WERI-Rb-1 (cell line): ENCODE results near the gene IGDCC3.
A peak's percentile ranks its signal among the peaks of the same experiment; 100 is the strongest.

Experiments used
- DNase-seq: peaks from one replicate; pipeline ENCODE4 v3.0.0-alpha.2; 2020
- H3K27ac ChIP-seq: fragments of 250-450 bp; sonication (Bioruptor Pico); 2 replicates; pipeline ENCODE4 v1.5.1; 2020; ENCODE audit warnings: mild to moderate bottlenecking, moderate library complexity
- H3K27me3 ChIP-seq: fragments of 250-450 bp; sonication (Bioruptor Pico); 2 replicates; pipeline ENCODE4 v1.5.1; 2021; ENCODE audit warnings: mild to moderate bottlenecking, low read depth, moderate library complexity; ENCODE audit not compliant: insufficient read depth, severe bottlenecking
- H3K36me3 ChIP-seq: fragments of 250-450 bp; sonication (Bioruptor Pico); 2 replicates; pipeline ENCODE4 v1.5.1; 2020; ENCODE audit warnings: mild to moderate bottlenecking, moderate library complexity
- H3K4me3 ChIP-seq: 2 replicates; pipeline ENCODE4 v1.5.1; 2011; ENCODE audit warnings: low read depth, mild to moderate bottlenecking, control low read depth, low read length
- H3K9me3 ChIP-seq: fragments of 250-450 bp; sonication (Bioruptor Pico); 2 replicates; pipeline ENCODE4 v1.5.1; 2021; ENCODE audit warnings: mild to moderate bottlenecking, moderate library complexity; ENCODE audit not compliant: severe bottlenecking
- TF ChIP-seq, protein P1 (sequence below): IDR thresholded peaks from 2 replicates; pipeline ENCODE4 v1.5.1; 2011; ENCODE audit warnings: low read depth, mild to moderate bottlenecking, control low read depth, inconsistent platforms, low read length

IGDCC3 gene

DNA sequence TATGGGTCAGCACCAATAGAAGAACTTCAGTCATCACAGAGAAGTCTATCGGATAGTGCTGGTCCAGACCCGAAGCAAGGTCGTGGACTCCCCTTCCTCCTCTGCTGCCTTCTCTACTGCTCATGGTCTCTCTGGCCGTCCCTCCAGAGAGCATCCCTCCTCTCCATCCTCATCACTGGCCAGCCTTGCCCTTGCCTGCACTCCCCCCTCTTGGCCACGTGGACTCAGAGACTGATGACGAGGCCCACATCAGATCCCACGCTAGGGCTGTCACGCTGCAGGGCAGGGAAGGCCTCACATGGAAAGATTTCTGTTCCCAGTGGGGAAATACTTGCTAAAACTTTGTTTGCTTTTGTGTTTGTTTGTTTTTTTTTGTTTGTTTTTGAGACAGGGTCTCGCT lies 35.3 kb downstream of the IGDCC3 start:
- no peaks in the 10 kb centered on the region for H3K9me3 ChIP-seq
- no peaks in the 10 kb centered on the region for H3K36me3 ChIP-seq
- H3K27ac ChIP-seq, result no peak overlapping the region
- TF ChIP-seq, protein P1, sequence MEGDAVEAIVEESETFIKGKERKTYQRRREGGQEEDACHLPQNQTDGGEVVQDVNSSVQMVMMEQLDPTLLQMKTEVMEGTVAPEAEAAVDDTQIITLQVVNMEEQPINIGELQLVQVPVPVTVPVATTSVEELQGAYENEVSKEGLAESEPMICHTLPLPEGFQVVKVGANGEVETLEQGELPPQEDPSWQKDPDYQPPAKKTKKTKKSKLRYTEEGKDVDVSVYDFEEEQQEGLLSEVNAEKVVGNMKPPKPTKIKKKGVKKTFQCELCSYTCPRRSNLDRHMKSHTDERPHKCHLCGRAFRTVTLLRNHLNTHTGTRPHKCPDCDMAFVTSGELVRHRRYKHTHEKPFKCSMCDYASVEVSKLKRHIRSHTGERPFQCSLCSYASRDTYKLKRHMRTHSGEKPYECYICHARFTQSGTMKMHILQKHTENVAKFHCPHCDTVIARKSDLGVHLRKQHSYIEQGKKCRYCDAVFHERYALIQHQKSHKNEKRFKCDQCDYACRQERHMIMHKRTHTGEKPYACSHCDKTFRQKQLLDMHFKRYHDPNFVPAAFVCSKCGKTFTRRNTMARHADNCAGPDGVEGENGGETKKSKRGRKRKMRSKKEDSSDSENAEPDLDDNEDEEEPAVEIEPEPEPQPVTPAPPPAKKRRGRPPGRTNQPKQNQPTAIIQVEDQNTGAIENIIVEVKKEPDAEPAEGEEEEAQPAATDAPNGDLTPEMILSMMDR, result no peak
- no peak overlapping the region for H3K4me3 ChIP-seq
- no peaks in the 10 kb centered on the region for H3K27me3 ChIP-seq
- DNase-seq, result no peak

DNA sequence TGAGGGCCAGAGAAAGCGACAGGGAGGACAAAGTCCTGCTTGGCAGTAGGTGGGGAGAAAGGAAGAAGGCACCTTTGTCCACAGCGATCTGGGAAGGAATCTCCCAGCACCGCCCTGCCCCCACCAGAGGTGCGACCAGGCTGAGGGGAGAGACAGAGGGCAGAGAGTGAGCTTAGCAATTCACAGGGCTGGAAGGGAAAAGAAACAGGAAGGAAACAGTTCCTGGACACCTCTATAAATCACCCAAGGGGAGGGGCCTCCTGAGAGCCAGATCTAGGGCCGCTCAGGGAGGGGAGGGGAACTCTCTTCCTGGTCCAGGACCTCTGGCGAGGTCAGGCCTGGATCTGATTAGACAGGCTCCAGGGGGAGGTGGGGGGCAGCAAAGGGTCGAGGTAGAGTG lies 37.9 kb downstream of the IGDCC3 start:
- peak; percentile 63 for DNase-seq
- Histone ChIP-seq H3K27me3 (no peaks in the 10 kb centered on the region), H3K36me3 (no peaks in the 10 kb centered on the region), H3K4me3 (no peak overlapping the region), H3K27ac (no peak overlapping the region), H3K9me3 (no peaks in the 10 kb centered on the region)
- TF ChIP-seq, protein P1, result no peak

DNA sequence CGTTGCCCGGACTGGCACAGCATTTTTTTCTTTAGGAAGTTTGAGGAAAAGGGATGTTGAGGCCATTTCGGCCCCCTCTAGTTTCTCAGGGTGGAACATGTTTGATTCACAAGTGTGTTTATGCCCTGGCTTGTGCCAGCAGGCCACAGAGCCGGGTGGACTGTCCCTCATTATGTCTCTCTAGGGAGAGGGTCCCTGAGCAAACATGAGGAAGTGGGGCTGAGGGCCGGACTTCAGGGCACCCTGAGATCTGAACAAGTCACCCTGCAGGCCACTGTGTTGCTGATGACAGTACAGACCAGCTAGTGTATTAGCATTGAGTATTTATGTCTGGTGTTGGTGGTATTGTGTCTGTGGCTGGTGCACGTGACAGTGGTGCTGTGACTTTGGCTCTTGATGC lies 38.4 kb downstream of the IGDCC3 start:
- no peaks in the 10 kb centered on the region for H3K9me3 ChIP-seq
- TF ChIP-seq, protein P1, result no peak
- H3K27ac ChIP-seq, result no peak overlapping the region
- DNase-seq, result no peak
- H3K27me3 ChIP-seq, result no peaks in the 10 kb centered on the region
- no peak overlapping the region for H3K4me3 ChIP-seq
- no peaks in the 10 kb centered on the region for H3K36me3 ChIP-seq

DNA sequence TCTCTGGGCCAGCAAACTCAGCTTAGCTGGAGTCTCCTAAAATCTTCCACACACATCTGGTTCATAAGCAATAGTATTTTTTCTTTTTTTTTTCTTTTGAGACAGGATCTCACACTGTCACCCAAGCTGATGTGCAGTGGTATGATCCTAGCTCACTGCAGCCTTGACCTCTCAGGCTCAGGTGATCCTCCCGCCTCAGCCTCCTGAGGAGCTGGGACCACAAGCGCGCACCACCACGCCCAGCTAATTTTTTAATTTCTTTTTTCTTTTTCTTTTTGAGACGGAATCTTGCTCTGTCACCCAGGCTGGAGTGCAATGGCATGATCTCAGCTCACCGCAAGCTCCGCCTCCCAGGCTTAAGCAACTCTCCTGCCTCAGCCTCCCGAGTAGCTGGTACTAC lies 39.0 kb downstream of the IGDCC3 start:
- no peak for DNase-seq
- Histone ChIP-seq H3K9me3 (no peaks in the 10 kb centered on the region), H3K36me3 (no peaks in the 10 kb centered on the region), H3K27ac (no peak overlapping the region), H3K27me3 (no peaks in the 10 kb centered on the region), H3K4me3 (no peak overlapping the region)
- TF ChIP-seq, protein P1, result no peak

DNA sequence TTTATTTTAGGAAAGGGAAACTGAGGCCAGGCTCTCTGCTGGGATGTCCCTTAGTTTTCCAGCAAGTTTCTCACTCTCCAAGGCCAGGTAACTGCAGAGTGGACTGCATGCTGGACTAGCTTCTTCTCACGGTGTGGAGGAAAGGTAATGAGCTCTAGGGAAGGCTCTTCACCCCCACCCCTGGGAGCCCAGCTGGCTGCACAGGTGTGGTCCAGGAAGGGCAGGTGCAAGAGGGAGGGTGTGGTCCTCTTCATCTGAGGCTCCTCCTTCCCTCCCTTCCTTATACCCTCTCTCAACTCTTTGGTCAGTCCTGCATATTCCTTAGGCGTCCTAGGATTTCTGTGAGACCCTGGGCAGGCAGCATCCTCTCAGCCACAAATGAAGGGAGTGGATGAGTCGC lies 39.4 kb downstream of the IGDCC3 start:
- no peaks in the 10 kb centered on the region for H3K27me3 ChIP-seq
- H3K36me3 ChIP-seq, result no peaks in the 10 kb centered on the region
- TF ChIP-seq, protein P1, result no peak

DNA sequence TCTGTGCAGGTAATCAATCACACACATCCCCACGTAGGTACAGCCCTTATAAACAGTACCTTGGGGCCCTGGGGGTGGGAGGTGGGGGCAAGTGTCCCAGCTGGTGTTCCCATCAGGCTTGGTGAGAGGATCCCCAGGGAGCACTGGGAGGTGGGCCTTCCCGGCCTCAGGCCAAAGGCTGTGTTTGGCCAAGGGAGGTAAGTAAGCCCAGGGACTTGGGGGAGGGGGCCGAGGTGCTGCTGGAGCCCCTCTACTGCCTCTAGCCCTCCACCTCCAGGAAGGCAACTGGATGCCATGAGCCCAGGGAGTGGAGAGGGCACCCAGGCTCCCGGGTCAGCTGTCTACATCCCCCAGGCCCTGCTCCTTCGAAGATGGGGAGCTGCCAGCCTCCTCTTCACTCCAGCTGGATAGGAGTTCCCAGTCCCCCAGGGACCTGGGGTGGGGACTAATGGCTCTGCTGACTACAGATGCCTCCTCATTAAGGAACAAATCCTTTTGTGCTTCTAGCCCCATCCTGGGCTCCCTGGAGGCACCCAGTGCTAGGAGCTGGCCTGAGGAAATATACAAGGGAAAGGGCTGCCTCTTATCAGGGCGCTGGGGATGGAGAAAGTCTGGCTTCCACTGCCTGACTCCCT lies 40.2 kb downstream of the IGDCC3 start:
- no peak overlapping the region for H3K4me3 ChIP-seq
- TF ChIP-seq, protein P1, result no peak
- DNase-seq, result peak; percentile 39
- H3K27me3 ChIP-seq, result no peaks in the 10 kb centered on the region
- peak overlapping the region; percentile 68 for H3K27ac ChIP-seq
- H3K9me3 ChIP-seq, result no peaks in the 10 kb centered on the region
- peaks cover 3% of the 10 kb centered on the region; the same call in 1 of the 2 replicates for H3K36me3 ChIP-seq

More for the DNA sequence above, 39.4 kb downstream of the IGDCC3 start:
- Histone ChIP-seq H3K9me3 (no peaks in the 10 kb centered on the region), H3K4me3 (no peak overlapping the region), H3K27ac (peak overlapping the region; percentile 68)
- no peak for DNase-seq
